K562 (cell line): ENCODE measurements around the gene COL9A3. TPM values are rescaled to one million over a fixed set of nuclear protein-coding genes. Genes with fewer than 3 reads are reported as not detected.
A peak's percentile ranks its signal among the peaks of the same experiment; 100 is the strongest.

ENCODE experiments used
- BRCA1 ChIP-seq, 2 experiments: fragments of 450-650 bp in 1 of 2; sonication (generic) in 1 of 2; formaldehyde crosslinking in 1 of 2; IDR thresholded peaks; 2 replicates each; pipeline versions ENCODE4 v1.5.0 to v1.6.1; 2017 to 2020; ENCODE audit warnings: mild to moderate bottlenecking in 1 of 2, missing genetic modification reagents in 1 of 2
- CC2D1A ChIP-seq: fragments of 450-650 bp; IDR thresholded peaks from 2 replicates; pipeline ENCODE4 v1.6.1; 2017; ENCODE audit warnings: mild to moderate bottlenecking
- DMBX1 ChIP-seq: fragments of 250-450 bp; sonication (Bioruptor Pico); IDR thresholded peaks from 2 replicates; pipeline ENCODE4 v1.8.0; 2022; ENCODE audit warnings: inconsistent platforms, mild to moderate bottlenecking, moderate library complexity, borderline replicate concordance
- GABPA ChIP-seq: fragments of 200-800 bp; sonication (Bioruptor generic); conservative IDR thresholded peaks from 2 replicates; pipeline ENCODE4 v1.6.1; 2016; ENCODE audit warnings: low read depth, missing genetic modification characterization, missing compliant biosample characterization
- KAT2B ChIP-seq: IDR thresholded peaks from one replicate; pipeline ENCODE4 v1.6.1; 2012; ENCODE audit warnings: low read depth, mild to moderate bottlenecking, control low read depth, inconsistent platforms, low read length, moderate library complexity
- MAFG ChIP-seq: fragments of 450-650 bp; conservative IDR thresholded peaks from 2 replicates; pipeline ENCODE4 v1.6.1; 2016; ENCODE audit warnings: missing genetic modification characterization, missing compliant biosample characterization
- NFIC ChIP-seq: fragments of 450-650 bp; IDR thresholded peaks from 2 replicates; pipeline ENCODE4 v1.6.1; 2017; ENCODE audit warnings: mild to moderate bottlenecking, inconsistent platforms
- OTX1 ChIP-seq: fragments of 450-650 bp; formaldehyde crosslinking; IDR thresholded peaks from 2 replicates; pipeline ENCODE4 v1.4.0; 2022; ENCODE audit warnings: mild to moderate bottlenecking
- PCBP1 ChIP-seq: fragments of 200-400 bp; formaldehyde crosslinking; IDR thresholded peaks from 2 replicates; pipeline ENCODE4 v1.6.1; 2018; ENCODE audit warnings: mild to moderate bottlenecking, low read depth, low read length; ENCODE audit not compliant: poor library complexity, severe bottlenecking
- POLR2AphosphoS2 ChIP-seq: IDR thresholded peaks from 2 replicates; pipeline ENCODE4 v1.6.1; 2012; ENCODE audit warnings: low read length, improper control_type of control experiment
- PTRF ChIP-seq: fragments of 450-650 bp; IDR thresholded peaks from 2 replicates; pipeline ENCODE4 v1.6.1; 2016; ENCODE audit warnings: mild to moderate bottlenecking, missing genetic modification characterization, missing compliant biosample characterization
- TARDBP ChIP-seq: fragments of 450-650 bp; IDR thresholded peaks from 2 replicates; pipeline ENCODE4 v1.6.1; 2016
- TCFL5 ChIP-seq: fragments of 250-450 bp; sonication (Bioruptor Pico); conservative IDR thresholded peaks from 2 replicates; pipeline ENCODE4 v1.6.1; 2021; ENCODE audit warnings: mild to moderate bottlenecking, moderate library complexity, matching md5 sums
- TGIF2 ChIP-seq: sonication (generic); formaldehyde crosslinking; IDR thresholded peaks from 2 replicates; pipeline ENCODE4 v1.8.1; 2022; ENCODE audit warnings: mild to moderate bottlenecking, missing genetic modification reagents, moderate library complexity
- ZNF239 ChIP-seq: fragments of 250-450 bp; sonication (Bioruptor Pico); IDR thresholded peaks from 2 replicates; pipeline ENCODE4 v1.4.0; 2020; ENCODE audit warnings: mild to moderate bottlenecking
- ZNF584 ChIP-seq: fragments of 200-800 bp; sonication (Bioruptor generic); IDR thresholded peaks from 2 replicates; pipeline ENCODE4 v1.6.1; 2016; ENCODE audit warnings: low read depth, mild to moderate bottlenecking, missing genetic modification characterization, missing compliant biosample characterization
- ZNF785 ChIP-seq: fragments of 250-450 bp; sonication (Bioruptor Pico); IDR thresholded peaks from 2 replicates; pipeline ENCODE4 v1.4.0; 2020; ENCODE audit warnings: mild to moderate bottlenecking
- ZSCAN32 ChIP-seq: fragments of 450-650 bp; formaldehyde crosslinking; IDR thresholded peaks from 2 replicates; pipeline ENCODE4 v1.4.0; 2020; ENCODE audit warnings: mild to moderate bottlenecking, moderate library complexity
- polyA plus RNA-seq, 8 experiments: library from polyadenylated mRNA; depleted of rRNA in 4 of 8; stranded (reverse) in 5 of 8; unstranded in 3 of 8; fragments of >200 nt; fragmentation: Nextera tagmentation in 2 of 8; fragmentation: Illumina TruSeq in 1 of 8; extraction: Ambion mirVana in 2 of 8; extraction: Trizol in 1 of 8; gene quantifications; 2 replicates each; pipeline versions ENCODE4 v1.2.1 to v1.2.3, GENCODE V29; 2011 to 2014; ENCODE audit warnings: inconsistent platforms in 1 of 8, missing spikeins in 1 of 8
- total RNA-seq, 7 experiments: library from RNA; depleted of rRNA in 6 of 7; stranded (reverse); fragments of >200 nt in 6 of 7; fragmentation: Illumina TruSeq in 2 of 7; extraction: Trizol in 2 of 7; gene quantifications; 2 replicates each; pipeline versions ENCODE4 v1.2.1 to v1.2.3, GENCODE V29; 2011 to 2021; ENCODE audit warnings: low replicate concordance in 1 of 7
- TF ChIP-seq, protein P1 (sequence below): fragments of 450-650 bp; formaldehyde crosslinking; IDR thresholded peaks from 2 replicates; pipeline ENCODE4 v1.4.0; 2020; ENCODE audit warnings: mild to moderate bottlenecking, moderate library complexity
- TF ChIP-seq, protein P2 (sequence below), 2 experiments: IDR thresholded peaks; 2 replicates each; pipeline ENCODE4 v1.6.1; 2011; ENCODE audit warnings: borderline replicate concordance in 1 of 2, control low read depth in 1 of 2, low read depth in 1 of 2, low read length in 1 of 2, mild to moderate bottlenecking in 1 of 2, mixed read lengths in 1 of 2, moderate library complexity in 1 of 2; ENCODE audit not compliant: insufficient read depth in 1 of 2, insufficient read length in 1 of 2, poor library complexity in 1 of 2, severe bottlenecking in 1 of 2; ENCODE audit errors: extremely low read depth in 1 of 2
- TF ChIP-seq, protein P3 (sequence below), 2 experiments: fragments of 250-450 bp in 1 of 2; fragments of 450-650 bp in 1 of 2; sonication (Bioruptor Pico) in 1 of 2; IDR thresholded peaks; 2 replicates each; pipeline versions ENCODE4 v1.6.1 to v1.8.0; 2016 to 2021; ENCODE audit warnings: mild to moderate bottlenecking in 2 of 2, moderate library complexity in 2 of 2, missing compliant biosample characterization in 1 of 2, missing genetic modification characterization in 1 of 2
- TF ChIP-seq, protein P4 (sequence below): fragments of 250-450 bp; sonication (Bioruptor Pico); IDR thresholded peaks from 2 replicates; pipeline ENCODE4 v1.4.0; 2020; ENCODE audit warnings: borderline replicate concordance

COL9A3 gene
- total and polyA plus RNA-seq, 9 of the 15 experiments (the other 6 are each of a cell fraction or from before 2014, with no cell fraction given): 0.14 to 3.6 (median 0.88) TPM; not detected in 1

DNA sequence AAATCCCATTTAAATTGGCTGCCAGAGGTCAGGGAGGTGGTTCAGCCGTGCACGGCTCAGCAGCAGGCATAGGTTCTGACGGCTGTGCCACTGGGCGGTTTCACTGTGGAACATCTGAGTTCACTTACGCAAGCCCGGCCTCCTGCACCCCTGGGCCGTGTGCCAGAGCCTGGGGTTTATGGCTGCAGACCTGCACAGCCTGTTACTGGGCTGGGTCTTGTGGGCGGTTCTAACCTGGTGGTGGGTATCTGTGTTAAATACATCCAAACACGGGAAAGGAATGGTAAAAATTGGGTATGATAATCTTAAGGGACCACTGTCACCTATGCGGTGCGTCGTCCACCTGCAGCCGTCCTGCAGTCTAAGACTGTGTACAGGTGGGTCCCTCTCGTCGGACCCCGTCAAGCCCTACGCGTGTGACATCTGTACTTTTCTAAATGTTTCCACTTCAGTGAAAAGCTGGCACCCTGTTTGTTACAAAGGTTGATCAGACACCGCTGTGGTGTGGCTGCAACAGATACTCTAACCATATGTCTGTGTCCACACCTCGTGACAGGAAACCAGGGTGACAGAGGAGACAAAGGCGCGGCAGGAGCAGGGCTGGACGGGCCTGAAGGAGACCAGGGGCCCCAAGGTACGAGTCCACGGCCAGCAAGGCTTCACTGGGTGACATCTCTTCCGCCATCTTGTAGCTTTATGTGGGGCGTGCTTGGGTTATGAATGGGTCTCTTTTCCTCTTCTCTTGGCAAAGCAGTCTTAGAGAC is 21.5 kb downstream of the COL9A3 start (continued):
- TF ChIP-seq, protein P1, sequence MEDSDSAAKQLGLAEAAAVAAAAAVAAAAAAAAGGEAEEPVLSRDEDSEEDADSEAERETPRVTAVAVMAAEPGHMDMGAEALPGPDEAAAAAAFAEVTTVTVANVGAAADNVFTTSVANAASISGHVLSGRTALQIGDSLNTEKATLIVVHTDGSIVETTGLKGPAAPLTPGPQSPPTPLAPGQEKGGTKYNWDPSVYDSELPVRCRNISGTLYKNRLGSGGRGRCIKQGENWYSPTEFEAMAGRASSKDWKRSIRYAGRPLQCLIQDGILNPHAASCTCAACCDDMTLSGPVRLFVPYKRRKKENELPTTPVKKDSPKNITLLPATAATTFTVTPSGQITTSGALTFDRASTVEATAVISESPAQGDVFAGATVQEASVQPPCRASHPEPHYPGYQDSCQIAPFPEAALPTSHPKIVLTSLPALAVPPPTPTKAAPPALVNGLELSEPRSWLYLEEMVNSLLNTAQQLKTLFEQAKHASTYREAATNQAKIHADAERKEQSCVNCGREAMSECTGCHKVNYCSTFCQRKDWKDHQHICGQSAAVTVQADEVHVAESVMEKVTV: no peak
- TF ChIP-seq, protein P2, sequence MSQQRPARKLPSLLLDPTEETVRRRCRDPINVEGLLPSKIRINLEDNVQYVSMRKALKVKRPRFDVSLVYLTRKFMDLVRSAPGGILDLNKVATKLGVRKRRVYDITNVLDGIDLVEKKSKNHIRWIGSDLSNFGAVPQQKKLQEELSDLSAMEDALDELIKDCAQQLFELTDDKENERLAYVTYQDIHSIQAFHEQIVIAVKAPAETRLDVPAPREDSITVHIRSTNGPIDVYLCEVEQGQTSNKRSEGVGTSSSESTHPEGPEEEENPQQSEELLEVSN (IDR thresholded peaks at IDR 0.05; ENCODE audit: borderline replicate concordance in 1 of 2, extremely low read depth in 1 of 2, insufficient read depth in 1 of 2, insufficient read length in 1 of 2, low read depth in 1 of 2, low read length in 1 of 2, poor library complexity in 1 of 2, severe bottlenecking in 1 of 2): peak in 1 of 2 experiments; percentile 25
- TF ChIP-seq BRCA1 (IDR thresholded peaks at IDR 0.05): no peak
- no peak for TF ChIP-seq BRCA1 (CRISPR knock-in tag; IDR thresholded peaks at IDR 0.05)
- TF ChIP-seq PCBP1: no peak
- no peak for TF ChIP-seq TARDBP
- TF ChIP-seq, protein P3, sequence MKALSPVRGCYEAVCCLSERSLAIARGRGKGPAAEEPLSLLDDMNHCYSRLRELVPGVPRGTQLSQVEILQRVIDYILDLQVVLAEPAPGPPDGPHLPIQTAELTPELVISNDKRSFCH (CRISPR knock-in tag; IDR thresholded peaks at IDR 0.05): no peak
- TF ChIP-seq, protein P3 (tag; IDR thresholded peaks at IDR 0.05): 0 out of 2 replicates have a peak, but pooled peaks have one; percentile 51
- TF ChIP-seq POLR2AphosphoS2: no peak
- no peak for TF ChIP-seq KAT2B
- no peak for TF ChIP-seq MAFG (tag)
- TF ChIP-seq DMBX1 (CRISPR knock-in tag): peak; percentile 49; the same call in 1 of the 2 replicates
- TF ChIP-seq ZSCAN32 (CRISPR knock-in tag): no peak
- TF ChIP-seq TCFL5 (CRISPR knock-in tag): peak; percentile 49; the same call in 1 of the 2 replicates
- no peak for TF ChIP-seq TGIF2 (CRISPR knock-in tag)
- peak; percentile 64; the same call in 1 of the 2 replicates for TF ChIP-seq ZNF584 (CRISPR knock-in tag)
- TF ChIP-seq CC2D1A: no peak
- TF ChIP-seq PTRF (tag): 0 out of 2 replicates have a peak, but pooled peaks have one; percentile 43
- TF ChIP-seq GABPA: 0 out of 2 replicates have a peak, but pooled peaks have one; percentile 36
- TF ChIP-seq NFIC: peak; percentile 44; the same call in 1 of the 2 replicates
- 0 out of 2 replicates have a peak, but pooled peaks have one; percentile 12 for TF ChIP-seq ZNF239 (CRISPR knock-in tag)
- TF ChIP-seq, protein P4, sequence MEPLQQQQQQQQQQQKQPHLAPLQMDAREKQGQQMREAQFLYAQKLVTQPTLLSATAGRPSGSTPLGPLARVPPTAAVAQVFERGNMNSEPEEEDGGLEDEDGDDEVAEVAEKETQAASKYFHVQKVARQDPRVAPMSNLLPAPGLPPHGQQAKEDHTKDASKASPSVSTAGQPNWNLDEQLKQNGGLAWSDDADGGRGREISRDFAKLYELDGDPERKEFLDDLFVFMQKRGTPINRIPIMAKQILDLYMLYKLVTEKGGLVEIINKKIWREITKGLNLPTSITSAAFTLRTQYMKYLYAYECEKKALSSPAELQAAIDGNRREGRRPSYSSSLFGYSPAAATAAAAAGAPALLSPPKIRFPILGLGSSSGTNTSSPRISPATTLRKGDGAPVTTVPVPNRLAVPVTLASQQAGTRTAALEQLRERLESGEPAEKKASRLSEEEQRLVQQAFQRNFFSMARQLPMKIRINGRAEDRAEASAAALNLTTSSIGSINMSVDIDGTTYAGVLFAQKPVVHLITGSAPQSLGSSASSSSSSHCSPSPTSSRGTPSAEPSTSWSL: no peak
- TF ChIP-seq ZNF785 (CRISPR knock-in tag): no peak
- no peak for TF ChIP-seq OTX1 (CRISPR knock-in tag)
